Measurements from ENCODE around the gene USP26.
"Not testable (repeated sequence)": the region's sequence is repeated elsewhere in the genome, so short reads cannot be mapped to it uniquely, and the experiment has no call there.

USP26 gene

GRCh38 chrX:133097031-133097430 lies at the start of gene USP26:
Gene USP26, minus strand, starts transcription at chrX:133097109. Its CDS starts 68,889 bp downstream, at chrX:133028220.
- DNase-seq (ENCODE audit: low spot score): no peak

- no peak for DNase-seq (ENCODE audit: low spot score)
Observed at GRCh38 chrX:133134282-133134681, 37.4 kb upstream of the USP26 start.

- DNase-seq (ENCODE audit: low spot score): no peak
Observed at GRCh38 chrX:133120406-133120805, 23.5 kb upstream of the USP26 start.

GRCh38 chrX:133094098-133094731 lies 2.7 kb downstream of the USP26 start:
- DNase-seq (ENCODE audit: low spot score): no peak

GRCh38 chrX:133090236-133090809 lies 6.6 kb downstream of the USP26 start:
- DNase-seq (ENCODE audit: low spot score): no peak

GRCh38 chrX:133089411-133089810 lies 7.5 kb downstream of the USP26 start:
- DNase-seq (ENCODE audit: low spot score): no peak

GRCh38 chrX:133085785-133086184 lies 11.1 kb downstream of the USP26 start:
- DNase-seq (ENCODE audit: low spot score): peak; percentile 4

- not testable (repeated sequence) for DNase-seq (ENCODE audit: low spot score)
Observed at GRCh38 chrX:133085056-133085455, 11.9 kb downstream of the USP26 start.

- no peak for DNase-seq (ENCODE audit: low spot score)
Observed at GRCh38 chrX:133083899-133084298, 13.0 kb downstream of the USP26 start.

- no peak for DNase-seq (ENCODE audit: low spot score)
Observed at GRCh38 chrX:133081990-133082389, 14.9 kb downstream of the USP26 start.

GRCh38 chrX:133077856-133078255 lies 19.1 kb downstream of the USP26 start:
- not testable (repeated sequence) for DNase-seq (ENCODE audit: low spot score)

GRCh38 chrX:133072566-133072965 lies 24.3 kb downstream of the USP26 start:
- no peak for DNase-seq (ENCODE audit: low spot score)

GRCh38 chrX:133068461-133068860 lies 28.4 kb downstream of the USP26 start:
- no peak for DNase-seq (ENCODE audit: low spot score)

- DNase-seq (ENCODE audit: low spot score): no peak
Observed at GRCh38 chrX:133056341-133056740, 40.6 kb downstream of the USP26 start.

- no peak for DNase-seq (ENCODE audit: low spot score)
Observed at GRCh38 chrX:133054761-133055405, 42.0 kb downstream of the USP26 start.

- DNase-seq (ENCODE audit: low spot score): no peak
Observed at GRCh38 chrX:133053861-133054598, 42.9 kb downstream of the USP26 start.

GRCh38 chrX:133048751-133049150 lies 48.2 kb downstream of the USP26 start:
- DNase-seq (ENCODE audit: low spot score): no peak

GRCh38 chrX:133046601-133047000 lies 50.3 kb downstream of the USP26 start:
- no peak for DNase-seq (ENCODE audit: low spot score)

GRCh38 chrX:133045986-133046385 lies 50.9 kb downstream of the USP26 start:
- DNase-seq (ENCODE audit: low spot score): peak; percentile 13

GRCh38 chrX:133044145-133044786 lies 52.6 kb downstream of the USP26 start:
- DNase-seq (ENCODE audit: low spot score): not testable (repeated sequence)

GRCh38 chrX:133042260-133042659 lies 54.6 kb downstream of the USP26 start:
- no peak for DNase-seq (ENCODE audit: low spot score)

GRCh38 chrX:133033010-133033409 lies 63.9 kb downstream of the USP26 start:
- DNase-seq (ENCODE audit: low spot score): no peak

Measured in iPS-NIHi11 (cell line).